GM12891 (cell line): ENCODE data around the gene CRYGD.
"Not testable (repeated sequence)": the region's sequence is repeated elsewhere in the genome, so short reads cannot be mapped to it uniquely, and the experiment has no call there.

ENCODE experiments used
- DNase-seq: peaks from one replicate; pipeline ENCODE4 v3.0.0; 2011; ENCODE audit warnings: low spot score; ENCODE audit not compliant: insufficient read length
- FAIRE-seq: peaks from 2 replicates; lab custom pipeline; 2011; peaks lifted over from hg19 to GRCh38; lab: Jason Lieb, UNC
- PAX5 ChIP-seq: IDR thresholded peaks from 2 replicates; pipeline ENCODE4 v1.6.1; 2011; ENCODE audit warnings: low read length, moderate library complexity, mild to moderate bottlenecking; ENCODE audit not compliant: insufficient read depth, severe bottlenecking
- POLR2A ChIP-seq: IDR thresholded peaks from 2 replicates; pipeline ENCODE4 v1.6.1; 2011; ENCODE audit warnings: low read depth, low read length, control low read depth
- POLR2AphosphoS5 ChIP-seq: IDR thresholded peaks from 2 replicates; pipeline ENCODE4 v1.6.1; 2011; ENCODE audit warnings: low read depth, low read length, control low read depth
- POU2F2 ChIP-seq: IDR thresholded peaks from 2 replicates; pipeline ENCODE4 v1.6.1; 2011; ENCODE audit warnings: low read depth, mild to moderate bottlenecking, control low read depth, low read length, moderate library complexity
- SPI1 ChIP-seq: IDR thresholded peaks from 2 replicates; pipeline ENCODE4 v1.6.1; 2011; ENCODE audit warnings: low read depth, low read length, control low read depth
- TAF1 ChIP-seq: IDR thresholded peaks from 2 replicates; pipeline ENCODE4 v1.6.1; 2011; ENCODE audit warnings: low read depth, low read length, control low read depth

The CRYGD gene

DNA sequence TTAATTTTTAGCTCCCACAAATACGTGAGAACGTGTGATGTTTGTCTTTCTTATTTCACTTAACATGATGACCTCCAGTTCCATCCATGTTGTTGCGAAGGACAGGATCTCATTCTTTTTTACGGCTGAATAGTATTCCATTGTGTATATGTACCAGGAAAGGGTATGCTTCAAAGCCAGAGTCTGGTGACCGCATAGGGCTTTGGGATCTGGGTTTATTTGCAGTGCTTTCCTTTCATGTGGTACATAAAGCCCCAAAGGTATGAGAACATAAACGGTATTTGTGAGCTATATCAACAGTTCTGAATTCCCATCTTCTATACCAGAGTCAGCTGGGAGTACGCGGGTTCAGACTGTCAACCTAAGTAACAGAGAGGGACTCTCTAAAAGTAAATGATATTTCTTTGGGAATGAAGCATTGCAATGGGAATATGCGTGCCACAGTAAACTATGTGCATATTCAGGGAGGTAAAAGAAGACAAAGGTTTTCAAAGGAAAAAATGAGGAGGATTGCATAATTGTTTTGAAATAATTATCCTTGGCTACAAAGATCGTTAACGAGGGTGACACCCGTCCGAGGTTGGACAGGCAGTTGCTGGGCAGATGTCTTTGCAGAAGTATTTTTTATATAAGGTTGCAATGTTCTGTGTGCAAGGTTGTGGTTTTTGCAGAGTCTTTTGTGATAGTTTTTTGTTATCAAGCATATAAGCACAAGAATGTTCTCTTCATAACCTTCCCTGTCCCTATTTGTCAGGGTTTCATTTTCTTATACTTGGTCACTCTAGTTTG is 24.4 kb downstream of the CRYGD start:
- FAIRE-seq = no peak
- no peak for DNase-seq
- TF ChIP-seq POLR2AphosphoS5 (no peak), PAX5 (no peak), POLR2A (no peak), POU2F2 (no peak), TAF1 (no peak), SPI1 (no peak)

DNA sequence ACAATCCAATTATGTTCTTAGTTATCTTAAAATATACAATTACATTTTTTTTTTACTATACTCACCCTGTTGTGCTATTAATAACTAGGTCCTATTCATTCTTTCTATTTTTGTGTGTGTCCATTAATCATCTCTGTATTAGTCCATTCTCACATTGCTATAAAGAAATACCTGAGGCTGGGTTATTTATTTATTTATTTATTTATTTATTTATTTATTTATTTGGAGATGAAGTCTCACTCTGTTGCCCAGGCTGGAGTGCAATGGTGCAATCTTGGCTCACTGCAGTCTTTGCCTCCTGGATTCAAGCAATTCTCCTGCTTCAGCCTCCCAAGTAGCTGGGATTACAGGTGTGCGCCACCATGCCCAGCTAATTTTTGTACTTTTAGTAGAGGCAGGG is 25.6 kb downstream of the CRYGD start:
- not testable (repeated sequence) for FAIRE-seq, DNase-seq

DNA sequence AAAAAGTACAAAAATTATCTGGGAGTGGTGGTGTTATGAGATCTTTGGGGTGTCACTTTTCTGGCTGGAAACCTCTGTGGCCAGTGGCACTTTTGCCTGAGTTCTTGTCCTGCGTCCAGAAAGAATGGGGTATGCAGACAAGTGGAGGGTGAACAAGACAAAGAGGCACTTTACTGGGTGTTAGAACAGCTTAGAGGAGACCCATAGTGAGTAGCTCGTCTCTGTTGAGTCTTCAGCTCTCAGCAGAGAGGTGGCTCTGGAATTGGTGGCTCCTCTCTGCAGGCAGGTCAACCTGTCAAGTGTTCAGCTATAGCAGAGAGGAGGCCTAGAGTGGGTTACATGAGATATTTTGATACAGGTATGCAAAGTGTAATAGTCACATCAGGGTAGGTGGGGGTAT is 26.1 kb downstream of the CRYGD start:
- TF ChIP-seq POLR2AphosphoS5 (no peak), TAF1 (no peak), PAX5 (no peak), POU2F2 (no peak), POLR2A (no peak), SPI1 (no peak)
- DNase-seq (no peak), FAIRE-seq (no peak)

DNA sequence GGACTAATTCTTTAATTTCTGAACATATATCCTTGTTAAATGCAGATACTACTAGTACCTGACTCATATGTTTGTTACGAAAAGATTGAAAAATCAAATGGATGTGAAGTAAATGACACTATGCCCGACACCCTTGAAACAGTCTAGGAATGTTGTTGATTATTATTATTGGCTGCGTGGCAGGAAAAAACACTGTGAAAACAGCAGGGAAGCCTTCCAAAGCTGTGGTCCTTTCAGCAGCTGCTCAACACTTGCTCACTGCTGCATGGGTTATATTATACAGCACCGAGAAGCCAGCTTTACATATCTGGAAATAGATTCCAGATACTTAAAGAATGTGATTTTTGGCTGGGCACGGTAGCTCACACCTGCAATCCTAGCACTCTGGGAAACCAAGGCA is 26.5 kb downstream of the CRYGD start:
- no peak for FAIRE-seq

DNA sequence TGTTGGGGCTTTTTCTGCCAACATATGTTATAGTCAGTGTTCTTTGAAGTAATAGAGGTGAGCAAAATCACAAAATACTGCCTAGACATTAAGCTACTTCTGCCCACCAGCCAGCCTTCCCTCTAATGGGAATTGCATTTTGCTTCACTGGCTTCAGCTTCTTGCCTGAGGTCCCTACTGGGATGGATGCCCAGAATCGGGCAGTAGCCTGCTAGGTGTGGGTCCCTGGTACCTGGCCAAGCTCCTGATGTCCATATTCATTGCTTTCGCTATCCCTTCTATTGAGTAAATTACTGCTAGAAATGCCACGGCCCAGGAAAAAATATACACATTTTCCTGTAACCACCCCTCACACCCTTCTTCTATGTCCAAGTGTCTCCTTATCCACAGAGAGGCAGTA is 27.0 kb downstream of the CRYGD start:
- TF ChIP-seq POLR2A (no peak), POLR2AphosphoS5 (no peak), TAF1 (no peak), POU2F2 (no peak), SPI1 (no peak), PAX5 (no peak)
- FAIRE-seq = no peak
- no peak for DNase-seq

More for the DNA sequence above, 26.5 kb downstream of the CRYGD start:
- DNase-seq = no peak
- TF ChIP-seq POLR2AphosphoS5 (no peak), TAF1 (no peak), POLR2A (no peak), PAX5 (no peak), SPI1 (no peak), POU2F2 (no peak)

DNA sequence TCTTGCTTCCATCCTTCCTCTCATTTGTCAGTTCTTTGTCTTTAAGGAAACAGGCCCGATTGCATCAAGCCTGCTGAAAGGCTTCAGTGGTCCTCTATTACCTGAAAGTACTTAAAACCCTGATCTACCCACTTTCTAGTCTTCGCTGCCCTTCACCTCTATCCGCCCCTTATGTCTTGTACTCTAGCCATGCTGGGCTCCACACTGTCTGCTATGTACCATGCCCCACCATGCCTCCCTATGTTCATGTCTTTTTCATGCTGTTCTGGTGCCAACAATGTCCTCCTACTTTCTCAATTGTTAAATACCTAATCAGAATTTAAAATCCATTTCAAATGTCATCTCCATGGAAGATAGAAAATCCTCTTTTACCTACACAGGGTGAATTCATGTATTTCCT is 28.2 kb downstream of the CRYGD start:
- DNase-seq = no peak
- no peak for TF ChIP-seq TAF1
- TF ChIP-seq SPI1 = no peak
- TF ChIP-seq POU2F2 = no peak
- no peak for TF ChIP-seq PAX5
- TF ChIP-seq POLR2A = no peak
- no peak for TF ChIP-seq POLR2AphosphoS5

DNA sequence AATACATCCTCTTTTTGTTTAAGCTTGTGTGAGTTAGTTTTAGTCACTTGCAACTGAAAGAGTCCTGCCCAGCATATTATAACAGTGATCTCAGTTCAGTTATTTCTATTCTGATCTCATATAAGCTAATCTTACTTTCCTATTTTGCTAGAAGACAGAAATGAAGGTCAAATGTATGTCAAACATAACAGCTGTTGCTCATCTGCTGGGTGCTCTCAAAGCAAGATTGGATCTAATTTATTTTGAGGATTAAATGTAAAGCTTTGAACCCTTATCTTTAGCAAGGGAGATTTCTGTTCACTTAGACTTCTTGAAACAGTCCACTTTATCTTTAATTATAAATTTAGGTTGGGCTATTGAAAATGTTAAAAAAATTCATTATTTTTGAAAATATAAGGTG is 31.2 kb downstream of the CRYGD start:
- FAIRE-seq = no peak
- no peak for DNase-seq
- no peak for TF ChIP-seq TAF1
- no peak for TF ChIP-seq POLR2AphosphoS5
- no peak for TF ChIP-seq POU2F2
- TF ChIP-seq PAX5 = no peak
- no peak for TF ChIP-seq SPI1
- TF ChIP-seq POLR2A = no peak

More for the DNA sequence above, 28.2 kb downstream of the CRYGD start:
- no peak for FAIRE-seq

DNA sequence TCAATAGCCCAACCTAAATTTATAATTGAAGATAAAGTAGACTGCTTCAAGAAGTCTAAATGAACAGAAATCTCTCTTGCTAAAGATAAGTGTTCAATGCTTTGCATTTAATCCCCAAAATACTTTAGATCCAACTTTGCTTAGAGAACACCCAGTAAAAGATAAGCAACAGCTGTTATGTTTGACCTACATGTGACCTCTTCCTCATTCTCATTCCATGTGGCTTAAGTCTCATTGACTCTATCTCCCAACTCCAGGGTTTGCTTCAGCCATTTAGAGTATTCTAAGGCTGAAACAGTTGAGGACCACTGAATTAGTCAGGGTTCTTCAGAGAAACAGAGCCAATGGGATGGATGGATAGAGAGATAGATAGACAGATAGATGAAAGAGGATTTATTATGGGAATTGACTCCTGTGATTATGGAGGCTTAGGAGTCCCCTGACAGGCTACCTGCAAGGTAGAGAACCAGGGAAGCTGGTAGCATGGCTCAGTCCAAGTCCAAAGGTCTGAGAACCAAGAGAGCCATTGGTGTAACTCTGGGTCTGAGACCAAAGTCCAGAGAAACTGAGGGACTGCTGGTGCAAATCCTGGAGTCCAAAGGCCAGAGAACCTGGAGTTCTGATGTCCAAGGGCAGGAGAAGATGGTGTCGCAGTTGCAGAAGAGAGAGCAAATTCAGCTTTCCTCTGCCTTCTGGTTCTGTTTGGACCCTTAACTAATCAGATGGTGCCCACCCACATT is 32.1 kb downstream of the CRYGD start:
- FAIRE-seq = no peak
- DNase-seq = no peak
- no peak for TF ChIP-seq POLR2AphosphoS5
- no peak for TF ChIP-seq PAX5
- no peak for TF ChIP-seq POLR2A
- TF ChIP-seq POU2F2 = no peak
- TF ChIP-seq SPI1 = no peak
- no peak for TF ChIP-seq TAF1

DNA sequence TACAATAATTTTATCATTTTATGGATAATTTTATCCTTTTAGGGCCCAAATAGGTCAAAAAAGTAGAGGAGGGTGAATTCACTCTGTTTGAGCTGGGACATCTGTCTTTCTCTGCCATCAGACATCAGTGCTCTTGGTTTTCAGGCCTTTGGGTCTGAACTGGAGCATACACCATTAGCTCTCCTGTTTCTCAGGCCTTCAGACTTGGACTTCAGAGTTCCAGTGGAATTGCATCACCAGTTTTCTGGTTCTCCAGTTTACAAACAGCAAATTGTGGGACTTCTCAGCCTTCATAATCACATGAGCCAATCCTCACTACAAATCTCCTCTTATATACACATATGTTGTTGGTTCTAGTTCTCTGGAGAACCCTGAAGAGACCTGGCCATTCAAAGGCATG is 33.9 kb downstream of the CRYGD start:
- no peak for DNase-seq
- FAIRE-seq = no peak
- TF ChIP-seq SPI1 (no peak), POLR2AphosphoS5 (no peak), POLR2A (no peak), PAX5 (no peak), POU2F2 (no peak), TAF1 (no peak)
